H4 (cell line): ENCODE results near the gene DGKI. TPM values are rescaled to one million over a fixed set of nuclear protein-coding genes. Genes with fewer than 3 reads are reported as not detected.

ENCODE experiments used
- DNase-seq: peaks from one replicate; pipeline ENCODE4 v3.0.0-alpha.2; 2015; ENCODE audit warnings: low spot score
- total RNA-seq: library from RNA; depleted of rRNA; stranded (reverse); fragments of >200 nt; shearing (Covaris generic); gene quantifications from 2 replicates; pipeline ENCODE4 v1.2.3, GENCODE V29; 2014

The DGKI gene
- total RNA-seq, 1 experiment from 2014 or later, result 1.5 TPM

DNA sequence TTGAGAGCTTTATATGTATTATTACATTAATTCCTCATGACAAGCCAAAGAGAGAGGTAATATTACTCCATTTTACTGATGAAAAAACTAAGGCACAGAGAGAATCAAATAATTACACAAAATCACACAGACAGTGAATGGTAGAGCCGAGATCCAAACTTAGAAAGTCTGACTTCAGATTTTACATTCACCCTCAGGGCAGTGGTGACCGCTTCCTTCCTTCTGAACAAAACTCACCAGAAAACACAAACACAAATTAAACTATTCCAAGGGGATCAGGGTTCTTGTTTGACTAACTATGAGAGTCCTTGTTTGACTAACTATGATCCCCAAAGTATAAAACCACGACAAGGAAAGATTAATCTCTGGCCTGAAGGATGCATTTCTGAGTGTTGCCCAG is 435.3 kb downstream of the DGKI start:
- DNase-seq, result no peak

DNA sequence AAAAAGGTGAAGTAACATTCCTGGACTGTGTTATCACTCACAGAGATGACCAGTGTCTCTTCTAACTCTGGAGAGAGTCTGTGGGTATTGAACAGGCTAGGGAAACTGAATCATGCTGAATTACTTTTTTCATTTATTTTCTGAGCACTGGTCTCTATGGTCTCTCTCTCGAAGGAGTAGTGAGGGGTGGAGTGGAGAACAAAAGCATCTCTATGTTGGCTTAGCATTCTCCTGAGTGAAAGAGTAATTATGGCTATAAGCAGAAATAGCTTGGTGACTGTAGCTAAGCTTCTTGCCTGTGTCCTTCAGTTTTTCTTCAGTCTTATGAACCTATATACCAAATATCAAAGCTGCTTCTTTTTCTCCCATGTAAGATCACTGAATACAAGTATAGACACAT is 438.6 kb downstream of the DGKI start:
- no peak for DNase-seq

- no peak for DNase-seq
Observed at GRCh38 chr7:137407078-137407477, 439.7 kb downstream of the DGKI start.

GRCh38 chr7:137404660-137405317 is 442.0 kb downstream of the DGKI start:
- no peak for DNase-seq

GRCh38 chr7:137403353-137403695 is 443.4 kb downstream of the DGKI start:
- DNase-seq, result no peak

- DNase-seq, result no peak
Observed at GRCh38 chr7:137402536-137403352, 444.0 kb downstream of the DGKI start.

GRCh38 chr7:137399827-137400823 is 446.6 kb downstream of the DGKI start:
- DNase-seq, result peak; percentile 43

DNA sequence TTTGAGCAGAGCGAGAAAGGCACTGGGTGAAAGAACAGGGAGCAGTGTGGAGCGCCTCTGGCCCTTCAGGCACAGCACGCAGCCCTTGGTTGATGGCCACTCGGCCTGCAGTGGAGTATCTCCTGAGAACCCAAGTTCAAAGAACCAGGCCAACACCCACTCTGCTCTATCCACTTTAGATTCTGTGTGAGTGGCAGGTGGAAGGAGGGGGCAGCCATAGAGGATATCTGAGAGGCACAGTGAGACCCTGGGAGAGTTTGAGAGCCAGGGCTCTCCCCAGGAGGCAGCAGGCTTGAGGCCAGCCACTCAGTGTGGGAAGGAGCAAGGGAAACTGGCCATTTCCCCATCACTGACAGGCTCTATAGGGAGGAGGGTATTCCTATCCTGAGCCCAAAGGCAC is 450.7 kb downstream of the DGKI start:
- DNase-seq, result no peak

- DNase-seq, result no peak
Observed at GRCh38 chr7:137395420-137395819, 451.4 kb downstream of the DGKI start.

- no peak for DNase-seq
Observed at GRCh38 chr7:137393570-137393969, 453.2 kb downstream of the DGKI start.

DNA sequence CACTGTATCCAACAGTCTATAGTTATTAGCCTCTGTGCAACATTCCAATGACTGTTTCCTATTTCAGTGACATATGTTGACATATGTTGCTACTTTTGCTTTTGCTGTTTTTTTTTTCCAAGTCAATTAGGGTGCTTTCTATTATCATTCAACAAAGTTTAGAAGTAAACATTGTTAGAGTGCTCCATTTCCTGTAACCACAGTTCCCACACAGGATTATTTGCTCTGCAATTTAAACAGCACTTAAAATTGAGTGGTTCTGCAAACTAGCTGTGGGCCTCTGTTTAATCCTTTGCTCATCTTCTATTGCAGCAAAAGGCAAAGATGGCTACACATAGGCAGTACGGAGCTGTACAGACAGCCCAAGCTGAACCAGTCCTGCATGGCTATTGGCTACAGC is 456.7 kb downstream of the DGKI start:
- DNase-seq, result peak; percentile 73

DNA sequence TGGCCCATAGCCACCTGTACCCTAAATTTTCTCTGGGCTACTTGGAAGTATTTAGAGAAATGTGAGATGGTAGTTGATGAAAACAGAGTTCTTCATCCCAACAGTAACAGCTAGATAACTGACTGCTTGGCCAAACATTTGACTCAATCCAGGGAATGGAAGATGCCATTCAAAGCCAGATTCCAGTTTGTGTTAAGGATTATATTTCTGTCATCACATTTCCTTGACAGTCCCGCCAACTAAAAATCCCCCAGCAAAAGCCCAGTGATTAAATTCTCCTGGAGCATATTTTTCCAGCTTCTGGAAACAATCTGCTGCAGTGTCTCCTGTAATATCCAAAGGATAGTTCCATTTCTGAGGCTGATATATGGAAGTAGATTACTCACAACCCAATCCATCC is 457.9 kb downstream of the DGKI start:
- no peak for DNase-seq

DNA sequence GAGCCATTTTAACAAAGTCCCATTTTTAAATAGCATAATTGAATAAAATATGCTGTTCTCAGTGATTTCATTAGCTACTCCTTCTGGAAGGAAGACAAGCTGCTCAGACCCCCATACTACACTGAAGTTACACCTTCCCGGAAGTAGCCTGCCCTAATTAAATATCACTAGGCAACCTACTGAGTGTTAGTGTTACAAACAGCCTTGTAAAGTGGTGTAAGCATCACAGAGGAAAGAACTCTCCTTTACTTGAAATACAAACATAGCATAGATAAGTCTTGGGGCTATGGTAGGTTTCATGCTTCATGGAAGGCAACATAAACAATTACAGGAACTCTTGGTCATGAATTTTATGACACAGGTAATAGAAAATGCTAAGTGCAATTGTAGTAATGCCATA is 459.8 kb downstream of the DGKI start:
- peak; percentile 23 for DNase-seq

GRCh38 chr7:137381045-137381444 is 465.7 kb downstream of the DGKI start:
- DNase-seq, result no peak

DNA sequence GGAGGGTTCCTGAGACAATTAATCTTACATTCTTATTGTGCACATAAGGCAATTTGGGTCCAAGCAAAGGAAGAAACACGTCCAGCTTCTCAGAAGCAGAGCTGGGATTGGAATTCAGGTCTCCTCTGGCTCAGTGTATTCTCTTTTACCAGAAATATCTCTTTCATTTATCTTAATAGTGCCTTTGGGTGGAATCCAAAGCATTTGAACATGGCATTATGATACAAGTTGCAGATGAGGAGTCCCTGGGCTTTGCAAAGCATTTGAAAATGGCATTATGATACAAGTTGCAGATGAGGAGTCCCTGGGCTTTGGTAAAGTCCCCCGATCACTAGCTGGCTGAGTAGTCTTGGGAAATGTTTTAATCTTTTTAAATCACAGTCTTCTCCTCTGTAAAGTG is 473.3 kb downstream of the DGKI start:
- no peak for DNase-seq

DNA sequence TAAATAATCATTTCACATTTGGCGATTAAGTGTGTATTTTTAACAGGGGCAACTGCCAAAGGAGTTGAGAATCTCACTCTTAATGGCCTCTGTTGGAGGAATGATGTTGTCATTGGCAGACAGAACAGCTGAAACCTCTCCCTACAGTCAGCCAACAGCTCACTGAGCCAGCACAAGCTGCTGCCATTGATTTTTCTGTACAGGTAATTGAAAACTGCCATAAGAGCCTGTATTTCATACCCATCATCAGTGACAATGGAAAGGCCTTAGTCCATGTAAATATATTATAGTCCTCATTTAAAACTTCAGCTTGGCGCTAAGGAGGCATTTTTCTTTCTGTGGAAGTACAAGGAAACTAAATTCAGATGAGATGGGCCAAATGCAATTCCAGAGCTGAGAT is 475.2 kb downstream of the DGKI start:
- no peak for DNase-seq

DNA sequence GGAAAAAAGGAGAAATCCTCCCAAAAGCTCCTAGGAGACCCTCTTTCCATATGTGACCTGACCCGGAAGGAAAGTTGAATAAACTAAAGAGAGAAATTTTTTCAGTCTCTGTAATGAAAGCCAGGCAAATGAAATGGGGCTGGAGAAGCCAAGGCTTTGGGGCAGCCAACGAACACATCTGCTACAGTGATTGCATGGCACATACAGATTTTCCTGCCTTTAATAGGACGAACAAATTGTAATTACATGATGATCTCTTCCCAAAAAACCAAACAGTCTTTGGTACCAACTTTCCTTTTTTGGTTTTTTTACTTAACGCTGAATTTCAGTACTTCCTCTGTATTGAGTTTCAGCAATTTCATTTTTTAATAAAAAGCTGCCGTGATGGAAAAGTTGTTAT is 479.8 kb downstream of the DGKI start:
- DNase-seq, result no peak

- DNase-seq, result no peak
Observed at GRCh38 chr7:137363683-137364082, 483.1 kb downstream of the DGKI start.

GRCh38 chr7:137360087-137360679 is 486.6 kb downstream of the DGKI start:
- DNase-seq, result no peak

GRCh38 chr7:137354961-137355360 is 491.8 kb downstream of the DGKI start:
- no peak for DNase-seq

GRCh38 chr7:137354396-137354795 is 492.4 kb downstream of the DGKI start:
- peak; percentile 41 for DNase-seq

GRCh38 chr7:137351941-137352340 is 494.8 kb downstream of the DGKI start:
- DNase-seq, result no peak
